ENCODE data around the gene OPN5.

The OPN5 gene

DNA sequence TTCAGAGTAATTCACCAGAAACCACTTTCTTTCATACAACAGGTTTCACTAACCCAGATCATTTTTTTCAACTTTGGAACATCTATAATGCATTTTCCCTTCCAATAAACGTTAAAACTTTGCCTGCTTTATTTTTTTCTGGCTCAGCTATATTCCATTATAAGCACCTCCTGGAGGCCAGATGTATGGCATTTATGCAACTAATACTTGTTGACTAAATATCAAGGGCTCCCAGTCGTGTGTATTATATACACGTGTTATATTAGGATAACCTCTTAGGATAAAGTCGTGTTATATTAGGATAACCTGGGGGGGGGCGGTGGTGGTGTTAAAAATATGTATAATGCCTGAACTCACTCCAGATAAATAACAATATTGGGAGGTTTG is 6.7 kb downstream of the OPN5 start:
- DNase-seq (ENCODE audit: low read depth in 2 of 2) = no peak

DNA sequence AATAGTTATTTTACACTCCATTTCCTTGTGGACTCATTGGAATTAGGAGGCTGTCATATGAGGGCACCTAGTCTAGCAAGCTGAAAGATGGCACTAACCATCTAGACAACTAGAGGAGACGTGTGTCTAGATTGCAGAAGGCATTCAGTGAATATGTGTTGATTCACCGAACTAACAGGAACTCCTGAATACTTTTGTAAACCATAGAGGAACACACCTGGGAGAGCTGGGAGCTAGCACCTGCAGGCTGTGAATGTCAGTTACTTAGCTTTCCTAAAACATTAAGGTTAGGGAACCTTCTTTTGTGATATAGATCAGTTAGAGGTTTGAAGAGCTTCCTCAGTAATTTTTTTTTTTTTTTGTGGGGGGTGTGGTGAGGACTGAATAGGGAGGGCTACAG is 7.7 kb downstream of the OPN5 start:
- DNase-seq (ENCODE audit: low read depth in 2 of 2) = no peak

GRCh38 chr6:47792216-47792733 is 10.4 kb downstream of the OPN5 start:
- DNase-seq (ENCODE audit: low read depth in 2 of 2) = no peak

- DNase-seq (ENCODE audit: low read depth in 2 of 2) = no peak
Observed at GRCh38 chr6:47794577-47795135, 12.8 kb downstream of the OPN5 start.

- DNase-seq (ENCODE audit: low read depth in 2 of 2) = no peak
Observed at GRCh38 chr6:47801984-47802383, 20.2 kb downstream of the OPN5 start.

DNA sequence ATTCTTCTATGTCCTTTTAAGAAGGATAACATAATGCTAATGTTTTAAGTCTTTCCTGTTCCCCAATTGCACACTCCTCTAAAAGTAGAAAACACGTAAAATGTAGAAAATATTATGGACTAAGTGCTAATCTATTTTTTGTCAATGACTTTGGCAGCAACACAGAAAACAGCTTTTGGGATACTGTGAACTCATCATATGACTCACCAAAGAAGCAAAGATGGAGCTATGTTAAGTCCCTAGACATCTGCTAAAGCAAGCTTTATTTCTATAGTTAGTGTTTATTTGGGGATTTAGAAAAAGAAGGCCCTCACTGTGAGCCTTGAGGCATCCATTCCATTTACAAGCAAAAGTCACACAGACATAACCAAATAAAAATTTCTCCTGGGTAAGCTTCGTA is 23.0 kb downstream of the OPN5 start:
- DNase-seq (ENCODE audit: low read depth in 2 of 2) = no peak

- no peak for DNase-seq (ENCODE audit: low read depth in 2 of 2)
Observed at GRCh38 chr6:47809873-47810272, 28.0 kb downstream of the OPN5 start.

GRCh38 chr6:47810885-47811284 is 29.1 kb downstream of the OPN5 start:
- DNase-seq (ENCODE audit: low read depth in 2 of 2) = no peak

DNA sequence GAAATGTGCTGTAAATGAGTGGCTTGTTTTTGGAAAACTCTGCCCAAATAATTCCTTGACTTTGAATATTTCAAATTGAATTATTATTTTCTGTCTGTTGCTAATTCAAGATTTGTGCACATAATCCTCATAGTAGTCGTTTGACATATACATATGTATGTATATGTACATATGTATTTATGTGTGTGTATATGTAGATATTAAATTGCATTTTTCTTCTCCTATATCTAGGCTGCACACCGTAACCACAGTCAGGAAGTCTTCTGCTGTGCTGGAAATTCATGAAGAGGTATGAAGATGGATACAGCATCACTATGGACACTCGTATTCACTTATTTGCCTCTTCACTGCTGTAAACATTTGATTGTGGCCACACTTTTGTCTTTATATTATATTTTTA is 29.6 kb downstream of the OPN5 start:
- DNase-seq (ENCODE audit: low read depth in 2 of 2) = no peak

DNA sequence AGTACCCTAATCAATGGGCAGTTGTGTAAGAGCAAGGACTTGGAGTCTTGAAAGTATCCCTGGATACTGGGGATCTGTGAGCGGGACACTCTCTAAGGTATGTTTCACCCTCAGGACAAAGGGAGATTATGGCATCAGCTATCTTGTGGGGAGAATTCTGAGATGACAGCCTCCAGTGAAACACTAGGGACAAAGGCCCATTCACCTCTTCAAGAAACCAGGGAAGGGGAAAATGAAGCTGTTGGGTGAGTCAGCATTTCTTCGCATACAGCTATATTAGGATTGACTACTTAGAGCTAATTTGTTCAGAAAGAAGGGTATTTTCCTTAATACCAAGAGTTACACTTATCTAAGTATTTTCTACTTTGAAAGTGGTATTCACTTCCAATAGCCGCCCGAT is 35.9 kb downstream of the OPN5 start:
- DNase-seq (ENCODE audit: low read depth in 2 of 2) = no peak

DNA sequence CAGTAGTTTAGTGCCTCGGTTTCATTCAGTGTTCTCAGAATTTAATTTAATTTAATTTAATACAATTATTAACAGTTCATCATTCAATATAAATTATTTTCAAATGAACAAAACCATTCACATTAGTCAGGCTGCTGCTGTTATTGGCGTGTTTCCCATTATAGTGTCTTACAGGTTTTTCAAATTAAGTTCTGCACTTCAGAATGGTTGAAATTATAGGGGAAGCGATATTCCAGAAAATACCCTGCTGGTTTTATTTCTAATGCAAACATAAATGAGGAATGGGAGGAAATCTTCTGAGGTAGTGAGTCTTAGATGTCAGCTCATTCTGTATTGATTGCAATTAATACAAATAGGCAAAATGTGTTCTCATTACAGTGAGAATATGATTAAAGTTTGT is 37.6 kb downstream of the OPN5 start:
- DNase-seq (ENCODE audit: low read depth in 2 of 2) = no peak

DNA sequence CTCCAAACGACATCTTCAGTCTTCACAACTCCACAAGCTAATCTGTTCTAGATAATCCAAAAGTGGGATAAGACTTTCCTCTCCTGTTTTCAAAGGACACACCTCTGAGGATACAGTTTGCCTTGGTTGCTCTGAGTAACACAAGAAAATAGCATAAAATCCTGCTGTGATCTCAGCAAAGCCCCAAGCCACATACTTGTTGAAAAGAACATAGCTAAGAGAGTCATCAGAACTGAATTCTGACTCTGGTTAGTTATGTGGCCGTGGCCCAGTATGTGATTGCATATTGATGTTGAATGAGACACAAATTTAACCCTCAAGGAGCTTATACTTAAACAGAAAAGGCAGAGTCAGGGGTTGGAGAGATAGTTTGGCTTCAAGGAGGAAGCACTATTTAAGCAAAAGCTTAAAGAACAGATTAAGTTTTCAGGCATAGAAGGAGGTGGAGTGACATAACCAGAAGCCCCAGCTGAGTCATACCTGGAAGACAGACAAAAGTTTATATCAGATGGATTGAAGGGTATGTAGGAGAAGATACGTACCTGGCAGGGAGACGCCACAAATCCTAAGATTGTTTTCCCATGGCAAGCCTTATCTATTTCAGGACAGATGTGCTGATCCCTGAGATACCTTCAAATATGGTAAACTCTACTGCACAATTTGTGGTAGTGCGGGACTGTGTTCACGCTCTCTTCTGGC is 41.2 kb downstream of the OPN5 start:
- DNase-seq (ENCODE audit: low read depth in 2 of 2) = no peak

DNA sequence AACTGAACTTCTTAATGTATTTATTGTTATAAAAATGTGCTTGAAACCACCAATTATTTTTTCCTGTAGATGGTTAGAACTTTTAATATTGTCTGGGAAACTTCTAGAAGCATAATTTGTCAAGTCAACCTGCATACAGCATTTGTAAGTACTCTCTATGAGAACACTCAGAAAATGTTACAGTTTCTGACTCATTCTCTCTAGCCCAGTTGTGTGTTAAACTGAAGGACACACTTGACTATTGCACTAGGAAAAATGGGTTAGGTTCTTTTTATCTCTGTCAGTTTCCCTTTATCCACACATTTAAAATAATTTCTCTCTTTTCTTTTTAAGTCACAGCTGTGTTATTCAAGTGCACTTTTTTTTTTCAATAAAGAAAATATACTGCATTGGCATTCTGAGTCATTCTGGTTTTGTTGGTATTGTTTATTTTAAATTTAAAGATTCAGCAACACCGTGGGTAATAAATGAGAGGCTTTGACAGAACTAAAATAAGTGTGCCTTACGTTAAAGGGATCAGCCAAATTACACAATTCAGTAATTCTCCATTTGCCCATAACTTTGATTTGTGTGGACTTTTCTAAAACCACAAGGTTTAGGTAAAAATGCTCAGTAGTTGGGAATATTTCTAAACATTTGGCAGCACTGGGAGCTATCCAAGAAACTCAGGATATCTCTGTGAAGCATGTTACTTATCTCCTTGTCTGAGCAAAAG is 50.7 kb downstream of the OPN5 start:
- no peak for DNase-seq (ENCODE audit: low read depth in 2 of 2)

DNA sequence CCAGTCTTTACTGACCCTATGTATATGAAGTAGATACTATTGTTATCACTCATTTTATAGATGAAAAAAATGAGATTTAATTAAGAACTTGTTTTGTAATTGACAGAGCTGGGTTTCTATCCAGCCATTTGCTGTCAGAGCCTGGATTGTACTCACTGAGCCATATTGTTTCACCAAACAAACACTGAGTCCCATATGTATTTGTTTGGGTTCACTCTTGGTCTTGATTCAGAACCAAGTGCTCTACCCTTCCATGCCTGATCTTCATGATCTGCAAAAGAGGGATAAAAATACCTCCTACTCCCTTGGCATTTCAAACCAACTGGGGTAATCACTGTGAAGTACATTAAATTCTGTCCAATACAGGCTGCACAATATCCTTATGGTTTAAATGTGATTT is 52.4 kb downstream of the OPN5 start:
- no peak for DNase-seq (ENCODE audit: low read depth in 2 of 2)

DNA sequence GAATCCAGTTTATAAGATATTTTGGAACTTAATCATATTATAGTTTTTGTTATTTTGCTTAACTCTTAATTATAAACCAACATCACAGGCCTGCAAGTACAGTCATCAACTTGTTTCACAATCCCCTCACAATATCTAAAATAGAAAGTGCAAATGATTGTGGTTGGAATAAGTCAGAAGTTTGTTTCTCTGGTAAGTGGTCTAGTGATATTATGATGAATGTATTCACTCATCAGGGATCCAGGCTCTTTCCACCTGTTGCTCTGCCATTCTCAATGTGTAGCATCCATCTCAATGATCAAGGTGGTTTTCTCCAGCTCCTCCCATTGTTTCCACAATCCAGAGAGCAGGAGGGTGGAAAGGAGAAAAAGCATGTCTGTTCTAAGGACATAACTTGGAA is 54.2 kb downstream of the OPN5 start:
- no peak for DNase-seq (ENCODE audit: low read depth in 2 of 2)

DNA sequence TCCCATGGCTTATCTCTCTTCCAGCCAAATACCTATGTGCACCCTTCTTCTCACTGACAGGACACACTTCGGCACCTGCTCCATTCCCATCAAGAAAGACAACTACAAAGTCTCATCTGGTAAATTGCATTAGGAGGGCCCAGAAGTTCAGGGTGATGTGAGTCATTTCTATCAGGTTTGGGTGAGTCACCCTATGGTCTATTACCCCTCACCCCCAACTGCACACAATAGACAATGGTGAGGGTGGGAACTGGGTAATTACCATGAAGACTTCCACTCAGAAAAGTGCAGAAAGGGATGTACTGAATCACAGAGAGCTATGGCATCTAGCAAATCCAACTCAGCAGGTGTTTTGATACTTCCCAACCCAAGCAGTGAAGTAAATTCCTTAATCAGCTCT is 54.8 kb downstream of the OPN5 start:
- no peak for DNase-seq (ENCODE audit: low read depth in 2 of 2)

DNA sequence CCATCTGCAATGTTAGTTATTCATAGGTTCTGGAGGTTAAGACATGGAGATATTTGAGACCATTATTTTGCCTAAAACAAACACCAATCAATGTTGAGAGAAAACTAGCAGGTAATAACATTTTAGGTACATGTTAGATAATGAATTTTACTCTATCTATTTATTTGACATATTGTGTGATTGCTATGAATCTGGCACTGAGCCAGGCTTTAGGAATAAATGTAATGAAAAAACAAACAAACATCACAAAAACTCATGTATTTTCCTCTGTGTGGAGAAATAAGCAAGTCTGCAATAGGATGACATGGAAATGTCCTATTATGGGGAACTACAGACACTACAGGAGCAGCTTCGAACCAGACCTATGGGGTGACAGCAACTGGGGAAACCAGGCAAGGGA is 57.8 kb downstream of the OPN5 start:
- DNase-seq (ENCODE audit: low read depth in 2 of 2) = no peak

DNA sequence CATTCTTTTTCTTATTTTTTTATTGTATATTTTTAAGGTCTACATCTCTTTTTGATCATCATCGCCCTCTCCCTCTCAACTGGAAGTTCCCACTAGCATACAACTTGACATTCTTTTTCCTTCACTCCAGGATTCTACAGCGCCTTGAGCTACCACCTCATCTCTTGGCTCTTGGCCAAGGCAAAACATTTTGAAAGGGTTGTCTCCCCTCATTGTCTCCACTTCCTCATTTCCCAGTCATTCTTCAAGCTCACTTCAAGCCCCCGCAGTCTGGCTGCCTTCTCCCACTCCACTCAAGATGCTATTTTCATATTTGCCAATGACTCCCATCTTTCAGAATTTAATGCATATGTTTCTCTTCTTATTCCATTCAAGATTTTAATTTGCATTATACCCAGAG is 63.0 kb downstream of the OPN5 start:
- no peak for DNase-seq (ENCODE audit: low read depth in 2 of 2)

- no peak for DNase-seq (ENCODE audit: low read depth in 2 of 2)
Observed at GRCh38 chr6:47846752-47847151, 64.9 kb downstream of the OPN5 start.

DNA sequence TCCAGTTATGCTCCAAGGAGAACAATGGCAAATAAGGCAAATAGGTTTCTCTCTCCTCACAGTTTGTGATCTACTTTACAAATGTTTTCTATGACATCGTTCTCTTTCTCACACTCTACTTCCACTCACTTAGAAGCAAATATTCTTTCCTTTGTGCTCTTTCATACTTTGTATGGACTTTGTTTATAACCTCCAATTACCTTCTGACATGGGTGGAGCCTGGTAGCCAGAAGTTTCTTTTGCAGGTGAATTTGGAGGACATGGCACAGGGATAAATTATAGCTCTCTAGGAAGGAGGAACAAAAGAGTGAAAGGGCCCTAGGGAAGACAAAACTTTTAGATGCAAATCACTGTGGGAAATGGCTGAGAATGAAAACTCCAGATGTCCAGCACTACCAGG is 69.3 kb downstream of the OPN5 start:
- DNase-seq (ENCODE audit: low read depth in 2 of 2) = no peak

GRCh38 chr6:47852727-47853126 is 70.9 kb downstream of the OPN5 start:
- DNase-seq (ENCODE audit: low read depth in 2 of 2) = no peak

DNA sequence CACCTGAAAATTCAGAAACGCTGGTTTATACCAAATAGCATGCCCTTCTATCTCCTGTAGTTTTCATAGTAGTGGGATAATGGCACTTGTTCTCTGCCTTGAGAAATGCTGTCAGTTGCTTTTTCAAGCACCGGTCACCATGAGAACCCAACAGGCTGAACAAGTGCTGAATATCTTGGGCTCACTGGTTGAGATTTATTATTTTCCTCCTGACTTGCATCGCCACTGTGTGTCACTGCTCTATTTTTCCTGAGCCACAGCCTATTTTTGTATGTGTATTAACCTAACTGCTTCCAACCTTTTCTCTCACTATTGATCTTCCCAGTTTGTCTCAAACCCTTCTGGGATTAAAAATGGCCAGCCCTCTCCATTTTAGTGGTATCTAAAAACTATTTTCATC is 71.9 kb downstream of the OPN5 start:
- DNase-seq (ENCODE audit: low read depth in 2 of 2) = no peak

DNA sequence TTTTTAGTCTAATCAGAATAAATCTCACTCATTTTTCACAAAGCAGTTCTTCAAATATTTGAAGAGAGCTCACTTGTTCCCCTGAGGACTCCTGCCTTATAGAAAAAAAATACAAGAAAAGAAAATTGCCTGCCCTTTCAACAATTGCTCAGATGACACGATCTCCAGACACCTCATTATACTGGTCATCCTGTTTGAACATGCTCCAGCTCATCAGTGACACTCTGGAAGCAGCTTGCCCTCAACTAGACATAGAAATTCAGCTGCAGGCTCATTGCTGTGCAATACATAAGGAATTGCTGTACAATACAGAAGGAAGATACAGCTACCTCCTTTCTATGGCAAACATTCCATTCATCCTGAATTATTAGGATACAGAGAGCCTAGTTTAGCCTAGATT is 73.1 kb downstream of the OPN5 start:
- no peak for DNase-seq (ENCODE audit: low read depth in 2 of 2)

Measured in stimulated activated CD8-positive, alpha-beta memory T cell treated with anti-CD3 and anti-CD28 coated beads, Interleukin-2, amount 100 ng/mL, for 1 hour (primary cell).